Hepatocyte (in vitro differentiated cells): ENCODE measurements around the gene STARD10. TPM values are rescaled to one million over a fixed set of nuclear protein-coding genes. Genes with fewer than 3 reads are reported as not detected.

Source experiments
- DNase-seq: peaks from one replicate; pipeline ENCODE4 v3.0.0-alpha.2; 2016; ENCODE audit warnings: low spot score
- H2AFZ ChIP-seq: fragments of 200-600 bp; sonication (generic); 2 replicates; pipeline ENCODE4 v1.6.0; 2016; ENCODE audit warnings: antibody characterized with exemption, mild to moderate bottlenecking
- H3K27ac ChIP-seq: fragments of 200-600 bp; sonication (generic); 2 replicates; pipeline ENCODE4 v1.5.1; 2016; ENCODE audit warnings: mild to moderate bottlenecking
- H3K27me3 ChIP-seq: fragments of 200-600 bp; sonication (generic); 2 replicates; pipeline ENCODE4 v1.6.1; 2016
- H3K36me3 ChIP-seq: fragments of 200-600 bp; sonication (generic); replicated peaks from 2 replicates; pipeline ENCODE4 v1.5.1; 2016; ENCODE audit warnings: low read depth; ENCODE audit not compliant: insufficient read depth
- H3K4me1 ChIP-seq: fragments of 200-600 bp; sonication (generic); 2 replicates; pipeline ENCODE4 v1.5.1; 2016; ENCODE audit warnings: mild to moderate bottlenecking, moderate library complexity; ENCODE audit not compliant: insufficient read depth
- H3K4me2 ChIP-seq: fragments of 200-600 bp; sonication (generic); 2 replicates; pipeline ENCODE4 v1.6.0; 2016
- H3K4me3 ChIP-seq: fragments of 200-600 bp; sonication (generic); 2 replicates; pipeline ENCODE4 v1.5.1; 2016; ENCODE audit warnings: mild to moderate bottlenecking
- H3K79me2 ChIP-seq: fragments of 200-600 bp; sonication (generic); 2 replicates; pipeline ENCODE4 v1.6.0; 2017; ENCODE audit warnings: mild to moderate bottlenecking
- H3K9me2 ChIP-seq: fragments of 200-600 bp; sonication (generic); replicated peaks from 2 replicates; pipeline ENCODE4 v1.6.0; 2017; ENCODE audit warnings: mild to moderate bottlenecking; ENCODE audit not compliant: insufficient read depth
- H3K9me3 ChIP-seq: fragments of 200-600 bp; sonication (generic); 2 replicates; pipeline ENCODE4 v1.5.1; 2016; ENCODE audit warnings: low read depth, mild to moderate bottlenecking
- H4K20me1 ChIP-seq: fragments of 200-600 bp; sonication (generic); 2 replicates; pipeline ENCODE4 v1.6.0; 2016; ENCODE audit warnings: mild to moderate bottlenecking; ENCODE audit not compliant: insufficient read depth, poor library complexity, severe bottlenecking
- EZH2 ChIP-seq: fragments of 200-600 bp; sonication (generic); IDR thresholded peaks from 2 replicates; pipeline ENCODE4 v1.6.1; 2016; ENCODE audit warnings: antibody characterized with exemption, mild to moderate bottlenecking, borderline replicate concordance
- EZH2phosphoT487 ChIP-seq: fragments of 200-600 bp; sonication (generic); IDR thresholded peaks from one replicate; pipeline ENCODE4 v1.6.1; 2018; ENCODE audit warnings: antibody characterized with exemption, mild to moderate bottlenecking, low read depth, moderate library complexity; ENCODE audit not compliant: unreplicated experiment, severe bottlenecking
- WGBS: methylation state at CpG from one replicate; pipeline ENCODE4 v1.1.6; 2016; ENCODE audit warnings: low lambda C conversion rate; ENCODE audit errors: missing lambda C conversion rate; 5-methylcytosine and 5-hydroxymethylcytosine counted together
- polyA plus RNA-seq: library from polyadenylated mRNA; unstranded; fragments of >200 nt; fragmentation: Nextera tagmentation; extraction: Ambion mirVana; gene quantifications from 2 replicates; pipeline ENCODE4 v1.2.1, GENCODE V29; 2016
- total RNA-seq: library from RNA; depleted of rRNA; stranded (reverse); fragments of >200 nt; gene quantifications from 2 replicates; pipeline ENCODE4 v1.2.3, GENCODE V29; 2014
- TF ChIP-seq, protein P1 (sequence below): fragments of 200-600 bp; sonication (generic); IDR thresholded peaks from 2 replicates; pipeline ENCODE4 v1.5.1; 2016; ENCODE audit warnings: antibody characterized with exemption, mild to moderate bottlenecking; ENCODE audit not compliant: poor library complexity

Gene STARD10
- total and polyA plus RNA-seq, 2 experiments from 2014 or later: 290 to 686 TPM

- TF ChIP-seq EZH2: no peak
- no peak for TF ChIP-seq EZH2phosphoT487
- TF ChIP-seq, protein P1, sequence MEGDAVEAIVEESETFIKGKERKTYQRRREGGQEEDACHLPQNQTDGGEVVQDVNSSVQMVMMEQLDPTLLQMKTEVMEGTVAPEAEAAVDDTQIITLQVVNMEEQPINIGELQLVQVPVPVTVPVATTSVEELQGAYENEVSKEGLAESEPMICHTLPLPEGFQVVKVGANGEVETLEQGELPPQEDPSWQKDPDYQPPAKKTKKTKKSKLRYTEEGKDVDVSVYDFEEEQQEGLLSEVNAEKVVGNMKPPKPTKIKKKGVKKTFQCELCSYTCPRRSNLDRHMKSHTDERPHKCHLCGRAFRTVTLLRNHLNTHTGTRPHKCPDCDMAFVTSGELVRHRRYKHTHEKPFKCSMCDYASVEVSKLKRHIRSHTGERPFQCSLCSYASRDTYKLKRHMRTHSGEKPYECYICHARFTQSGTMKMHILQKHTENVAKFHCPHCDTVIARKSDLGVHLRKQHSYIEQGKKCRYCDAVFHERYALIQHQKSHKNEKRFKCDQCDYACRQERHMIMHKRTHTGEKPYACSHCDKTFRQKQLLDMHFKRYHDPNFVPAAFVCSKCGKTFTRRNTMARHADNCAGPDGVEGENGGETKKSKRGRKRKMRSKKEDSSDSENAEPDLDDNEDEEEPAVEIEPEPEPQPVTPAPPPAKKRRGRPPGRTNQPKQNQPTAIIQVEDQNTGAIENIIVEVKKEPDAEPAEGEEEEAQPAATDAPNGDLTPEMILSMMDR: no peak
- no peaks in the 10 kb centered on the region for H3K27me3 ChIP-seq
- no peak overlapping the region for H3K4me3 ChIP-seq
- 96% methylated on average over 11 of the region's 11 CpGs for WGBS
- H3K9me3 ChIP-seq: no peaks in the 10 kb centered on the region
- no peak overlapping the region for H3K4me2 ChIP-seq
- no peaks in the 10 kb centered on the region for H3K9me2 ChIP-seq
- no peak overlapping the region for H3K27ac ChIP-seq
- no peaks in the 10 kb centered on the region for H3K36me3 ChIP-seq
- peaks cover 8% of the 10 kb centered on the region for H3K4me1 ChIP-seq
- no peak overlapping the region for H2AFZ ChIP-seq
- H3K79me2 ChIP-seq: peaks cover 15% of the 10 kb centered on the region
- no peak for DNase-seq
- peaks cover 7% of the 10 kb centered on the region for H4K20me1 ChIP-seq
Measured at GRCh38 chr11:72710278-72710677, 83.6 kb downstream of the STARD10 start.

DNA sequence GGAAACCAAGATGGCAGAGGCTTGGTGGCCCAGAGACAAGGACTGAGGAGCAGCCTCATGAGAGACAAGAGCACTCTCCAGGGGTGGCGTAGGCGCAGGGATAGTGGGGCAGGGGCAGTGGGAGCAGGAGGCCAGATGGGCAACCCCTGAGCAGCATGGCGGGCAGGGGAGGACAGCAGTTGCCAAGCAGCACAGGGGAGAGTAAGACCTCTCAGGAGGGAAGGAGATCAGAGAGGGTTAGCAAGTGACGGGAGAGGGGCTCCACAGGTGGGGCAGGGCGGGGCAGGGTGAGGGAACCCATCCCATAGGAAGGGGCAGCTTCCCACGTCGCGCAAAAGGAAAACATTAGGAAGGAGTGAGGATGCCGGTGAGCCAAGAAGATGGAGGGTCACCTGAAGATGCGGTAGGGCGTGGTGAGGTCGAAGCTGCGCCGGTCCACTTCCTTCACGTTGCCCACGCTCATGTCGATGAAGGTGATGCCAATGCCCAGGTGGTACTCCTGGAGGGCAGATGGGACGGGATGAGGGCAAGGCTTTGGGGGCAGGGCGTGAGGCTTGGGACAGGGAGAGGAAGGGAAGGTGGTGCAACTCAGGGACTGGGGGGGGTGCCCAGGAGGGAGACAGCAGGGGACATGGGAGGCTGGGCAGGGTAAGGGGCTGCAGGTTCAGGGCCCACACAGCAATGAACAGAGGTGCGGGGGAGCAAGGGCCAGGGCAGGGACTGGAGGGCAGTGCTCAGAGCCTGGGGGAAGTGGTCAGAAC, 84.2 kb downstream of the STARD10 start:
- DNase-seq: no peak
- Histone ChIP-seq H3K4me2 (no peak overlapping the region), H4K20me1 (peaks cover under 1% of the 10 kb centered on the region), H3K79me2 (peaks cover 9% of the 10 kb centered on the region), H3K4me1 (peaks cover 8% of the 10 kb centered on the region), H3K9me3 (no peaks in the 10 kb centered on the region), H3K9me2 (no peaks in the 10 kb centered on the region), H3K36me3 (no peaks in the 10 kb centered on the region), H3K27me3 (no peaks in the 10 kb centered on the region), H3K27ac (no peak overlapping the region), H3K4me3 (no peak overlapping the region), H2AFZ (no peak overlapping the region)
- TF ChIP-seq, protein P1: no peak
- TF ChIP-seq EZH2 (no peak), EZH2phosphoT487 (no peak)
- 98% methylated on average over 19 of the region's 20 CpGs for WGBS

- H3K9me3 ChIP-seq: no peaks in the 10 kb centered on the region
- TF ChIP-seq, protein P1: no peak
- no peak for TF ChIP-seq EZH2
- no peak for TF ChIP-seq EZH2phosphoT487
- no peaks in the 10 kb centered on the region for H3K79me2 ChIP-seq
- no peak for DNase-seq
- H3K9me2 ChIP-seq: no peaks in the 10 kb centered on the region
- no peak overlapping the region for H2AFZ ChIP-seq
- no peak overlapping the region for H3K4me3 ChIP-seq
- WGBS: 97% methylated on average over 9 of the region's 9 CpGs
- no peak overlapping the region for H3K4me2 ChIP-seq
- H3K27ac ChIP-seq: no peak overlapping the region
- H3K27me3 ChIP-seq: no peaks in the 10 kb centered on the region
- H3K36me3 ChIP-seq: no peaks in the 10 kb centered on the region
- no peaks in the 10 kb centered on the region for H4K20me1 ChIP-seq
- H3K4me1 ChIP-seq: peaks cover 4% of the 10 kb centered on the region
Measured at GRCh38 chr11:72707032-72707431, 86.8 kb downstream of the STARD10 start.
